ENCODE results near the gene TMEM150B. TPM values are rescaled to one million over a fixed set of nuclear protein-coding genes. Genes with fewer than 3 reads are reported as not detected.

The TMEM150B gene
- total and polyA plus RNA-seq, 9 of the 15 experiments (the other 6 are each of a cell fraction or from before 2014, with no cell fraction given), result 0.47 to 1.3 (median 0.74) TPM; not detected in 2

DNA sequence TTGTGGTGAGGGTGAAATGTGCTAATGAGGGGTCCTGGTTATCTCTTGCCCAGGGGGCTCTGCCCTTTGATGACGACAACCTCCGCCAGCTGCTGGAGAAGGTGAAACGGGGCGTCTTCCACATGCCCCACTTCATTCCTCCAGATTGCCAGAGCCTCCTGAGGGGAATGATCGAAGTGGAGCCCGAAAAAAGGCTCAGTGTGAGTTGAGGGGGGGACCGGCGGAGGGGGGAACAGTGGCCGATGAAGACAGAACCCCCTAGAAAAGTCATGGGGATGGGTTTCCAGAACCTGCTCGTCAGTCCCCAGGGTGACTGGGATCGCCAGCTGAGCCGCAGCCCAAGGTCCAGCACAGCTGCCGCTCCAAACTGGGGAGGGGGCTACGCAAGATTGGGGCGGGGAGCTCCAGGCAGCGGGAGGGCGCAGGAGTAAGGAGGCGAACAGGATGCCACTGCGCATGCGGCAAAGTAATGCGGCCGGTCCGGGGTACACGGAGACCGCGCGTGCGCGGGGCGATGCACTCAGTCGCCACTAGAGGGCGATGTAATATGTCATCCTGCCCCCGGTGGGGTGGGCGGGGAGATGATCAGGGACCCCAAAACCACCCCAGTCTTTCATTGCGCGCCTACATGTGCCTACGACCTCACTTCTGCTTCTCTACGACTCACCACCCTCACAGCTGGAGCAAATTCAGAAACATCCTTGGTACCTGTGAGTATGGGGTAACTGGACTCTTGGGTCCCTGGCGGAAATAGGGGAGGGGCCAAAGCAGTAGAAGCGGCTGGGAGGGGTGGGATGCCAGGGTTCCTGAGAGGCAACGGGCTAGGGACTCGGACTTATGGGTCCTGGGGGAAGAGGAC lies 23.5 kb downstream of the TMEM150B start (continued):
- TF ChIP-seq, protein P1, sequence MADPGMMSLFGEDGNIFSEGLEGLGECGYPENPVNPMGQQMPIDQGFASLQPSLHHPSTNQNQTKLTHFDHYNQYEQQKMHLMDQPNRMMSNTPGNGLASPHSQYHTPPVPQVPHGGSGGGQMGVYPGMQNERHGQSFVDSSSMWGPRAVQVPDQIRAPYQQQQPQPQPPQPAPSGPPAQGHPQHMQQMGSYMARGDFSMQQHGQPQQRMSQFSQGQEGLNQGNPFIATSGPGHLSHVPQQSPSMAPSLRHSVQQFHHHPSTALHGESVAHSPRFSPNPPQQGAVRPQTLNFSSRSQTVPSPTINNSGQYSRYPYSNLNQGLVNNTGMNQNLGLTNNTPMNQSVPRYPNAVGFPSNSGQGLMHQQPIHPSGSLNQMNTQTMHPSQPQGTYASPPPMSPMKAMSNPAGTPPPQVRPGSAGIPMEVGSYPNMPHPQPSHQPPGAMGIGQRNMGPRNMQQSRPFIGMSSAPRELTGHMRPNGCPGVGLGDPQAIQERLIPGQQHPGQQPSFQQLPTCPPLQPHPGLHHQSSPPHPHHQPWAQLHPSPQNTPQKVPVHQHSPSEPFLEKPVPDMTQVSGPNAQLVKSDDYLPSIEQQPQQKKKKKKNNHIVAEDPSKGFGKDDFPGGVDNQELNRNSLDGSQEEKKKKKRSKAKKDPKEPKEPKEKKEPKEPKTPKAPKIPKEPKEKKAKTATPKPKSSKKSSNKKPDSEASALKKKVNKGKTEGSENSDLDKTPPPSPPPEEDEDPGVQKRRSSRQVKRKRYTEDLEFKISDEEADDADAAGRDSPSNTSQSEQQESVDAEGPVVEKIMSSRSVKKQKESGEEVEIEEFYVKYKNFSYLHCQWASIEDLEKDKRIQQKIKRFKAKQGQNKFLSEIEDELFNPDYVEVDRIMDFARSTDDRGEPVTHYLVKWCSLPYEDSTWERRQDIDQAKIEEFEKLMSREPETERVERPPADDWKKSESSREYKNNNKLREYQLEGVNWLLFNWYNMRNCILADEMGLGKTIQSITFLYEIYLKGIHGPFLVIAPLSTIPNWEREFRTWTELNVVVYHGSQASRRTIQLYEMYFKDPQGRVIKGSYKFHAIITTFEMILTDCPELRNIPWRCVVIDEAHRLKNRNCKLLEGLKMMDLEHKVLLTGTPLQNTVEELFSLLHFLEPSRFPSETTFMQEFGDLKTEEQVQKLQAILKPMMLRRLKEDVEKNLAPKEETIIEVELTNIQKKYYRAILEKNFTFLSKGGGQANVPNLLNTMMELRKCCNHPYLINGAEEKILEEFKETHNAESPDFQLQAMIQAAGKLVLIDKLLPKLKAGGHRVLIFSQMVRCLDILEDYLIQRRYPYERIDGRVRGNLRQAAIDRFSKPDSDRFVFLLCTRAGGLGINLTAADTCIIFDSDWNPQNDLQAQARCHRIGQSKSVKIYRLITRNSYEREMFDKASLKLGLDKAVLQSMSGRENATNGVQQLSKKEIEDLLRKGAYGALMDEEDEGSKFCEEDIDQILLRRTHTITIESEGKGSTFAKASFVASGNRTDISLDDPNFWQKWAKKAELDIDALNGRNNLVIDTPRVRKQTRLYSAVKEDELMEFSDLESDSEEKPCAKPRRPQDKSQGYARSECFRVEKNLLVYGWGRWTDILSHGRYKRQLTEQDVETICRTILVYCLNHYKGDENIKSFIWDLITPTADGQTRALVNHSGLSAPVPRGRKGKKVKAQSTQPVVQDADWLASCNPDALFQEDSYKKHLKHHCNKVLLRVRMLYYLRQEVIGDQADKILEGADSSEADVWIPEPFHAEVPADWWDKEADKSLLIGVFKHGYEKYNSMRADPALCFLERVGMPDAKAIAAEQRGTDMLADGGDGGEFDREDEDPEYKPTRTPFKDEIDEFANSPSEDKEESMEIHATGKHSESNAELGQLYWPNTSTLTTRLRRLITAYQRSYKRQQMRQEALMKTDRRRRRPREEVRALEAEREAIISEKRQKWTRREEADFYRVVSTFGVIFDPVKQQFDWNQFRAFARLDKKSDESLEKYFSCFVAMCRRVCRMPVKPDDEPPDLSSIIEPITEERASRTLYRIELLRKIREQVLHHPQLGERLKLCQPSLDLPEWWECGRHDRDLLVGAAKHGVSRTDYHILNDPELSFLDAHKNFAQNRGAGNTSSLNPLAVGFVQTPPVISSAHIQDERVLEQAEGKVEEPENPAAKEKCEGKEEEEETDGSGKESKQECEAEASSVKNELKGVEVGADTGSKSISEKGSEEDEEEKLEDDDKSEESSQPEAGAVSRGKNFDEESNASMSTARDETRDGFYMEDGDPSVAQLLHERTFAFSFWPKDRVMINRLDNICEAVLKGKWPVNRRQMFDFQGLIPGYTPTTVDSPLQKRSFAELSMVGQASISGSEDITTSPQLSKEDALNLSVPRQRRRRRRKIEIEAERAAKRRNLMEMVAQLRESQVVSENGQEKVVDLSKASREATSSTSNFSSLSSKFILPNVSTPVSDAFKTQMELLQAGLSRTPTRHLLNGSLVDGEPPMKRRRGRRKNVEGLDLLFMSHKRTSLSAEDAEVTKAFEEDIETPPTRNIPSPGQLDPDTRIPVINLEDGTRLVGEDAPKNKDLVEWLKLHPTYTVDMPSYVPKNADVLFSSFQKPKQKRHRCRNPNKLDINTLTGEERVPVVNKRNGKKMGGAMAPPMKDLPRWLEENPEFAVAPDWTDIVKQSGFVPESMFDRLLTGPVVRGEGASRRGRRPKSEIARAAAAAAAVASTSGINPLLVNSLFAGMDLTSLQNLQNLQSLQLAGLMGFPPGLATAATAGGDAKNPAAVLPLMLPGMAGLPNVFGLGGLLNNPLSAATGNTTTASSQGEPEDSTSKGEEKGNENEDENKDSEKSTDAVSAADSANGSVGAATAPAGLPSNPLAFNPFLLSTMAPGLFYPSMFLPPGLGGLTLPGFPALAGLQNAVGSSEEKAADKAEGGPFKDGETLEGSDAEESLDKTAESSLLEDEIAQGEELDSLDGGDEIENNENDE (IDR thresholded peaks at IDR 0.05; ENCODE audit: low read depth, low read length), result no peak
- TF ChIP-seq SRSF3 (IDR thresholded peaks at IDR 0.05; ENCODE audit: insufficient read depth, low read length) (no peak), EWSR1 (IDR thresholded peaks at IDR 0.05; ENCODE audit: borderline replicate concordance, low read depth, partially characterized antibody) (no peak), HCFC1 (IDR thresholded peaks at IDR 0.05; ENCODE audit: low read depth, low read length) (peak; percentile 49; the same call in 1 of the 2 replicates), ELF4 (CRISPR knock-in tag; IDR thresholded peaks at IDR 0.05) (no peak), ZNF253 (CRISPR knock-in tag; conservative IDR thresholded peaks at IDR 0.05) (no peak), HDAC1 (IDR thresholded peaks at IDR 0.05) (0 out of 4 replicates have a peak, but pooled peaks of 1 of the 2 experiments have one; percentile 46), HDAC3 (IDR thresholded peaks at IDR 0.05; ENCODE audit: borderline replicate concordance, partially characterized antibody) (no peak), PRMT5 (CRISPR knock-in tag; IDR thresholded peaks at IDR 0.05) (no peak)
- TF ChIP-seq, protein P2, sequence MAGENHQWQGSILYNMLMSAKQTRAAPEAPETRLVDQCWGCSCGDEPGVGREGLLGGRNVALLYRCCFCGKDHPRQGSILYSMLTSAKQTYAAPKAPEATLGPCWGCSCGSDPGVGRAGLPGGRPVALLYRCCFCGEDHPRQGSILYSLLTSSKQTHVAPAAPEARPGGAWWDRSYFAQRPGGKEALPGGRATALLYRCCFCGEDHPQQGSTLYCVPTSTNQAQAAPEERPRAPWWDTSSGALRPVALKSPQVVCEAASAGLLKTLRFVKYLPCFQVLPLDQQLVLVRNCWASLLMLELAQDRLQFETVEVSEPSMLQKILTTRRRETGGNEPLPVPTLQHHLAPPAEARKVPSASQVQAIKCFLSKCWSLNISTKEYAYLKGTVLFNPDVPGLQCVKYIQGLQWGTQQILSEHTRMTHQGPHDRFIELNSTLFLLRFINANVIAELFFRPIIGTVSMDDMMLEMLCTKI (IDR thresholded peaks at IDR 0.05; ENCODE audit: partially characterized antibody), result no peak
- TF ChIP-seq, protein P3, sequence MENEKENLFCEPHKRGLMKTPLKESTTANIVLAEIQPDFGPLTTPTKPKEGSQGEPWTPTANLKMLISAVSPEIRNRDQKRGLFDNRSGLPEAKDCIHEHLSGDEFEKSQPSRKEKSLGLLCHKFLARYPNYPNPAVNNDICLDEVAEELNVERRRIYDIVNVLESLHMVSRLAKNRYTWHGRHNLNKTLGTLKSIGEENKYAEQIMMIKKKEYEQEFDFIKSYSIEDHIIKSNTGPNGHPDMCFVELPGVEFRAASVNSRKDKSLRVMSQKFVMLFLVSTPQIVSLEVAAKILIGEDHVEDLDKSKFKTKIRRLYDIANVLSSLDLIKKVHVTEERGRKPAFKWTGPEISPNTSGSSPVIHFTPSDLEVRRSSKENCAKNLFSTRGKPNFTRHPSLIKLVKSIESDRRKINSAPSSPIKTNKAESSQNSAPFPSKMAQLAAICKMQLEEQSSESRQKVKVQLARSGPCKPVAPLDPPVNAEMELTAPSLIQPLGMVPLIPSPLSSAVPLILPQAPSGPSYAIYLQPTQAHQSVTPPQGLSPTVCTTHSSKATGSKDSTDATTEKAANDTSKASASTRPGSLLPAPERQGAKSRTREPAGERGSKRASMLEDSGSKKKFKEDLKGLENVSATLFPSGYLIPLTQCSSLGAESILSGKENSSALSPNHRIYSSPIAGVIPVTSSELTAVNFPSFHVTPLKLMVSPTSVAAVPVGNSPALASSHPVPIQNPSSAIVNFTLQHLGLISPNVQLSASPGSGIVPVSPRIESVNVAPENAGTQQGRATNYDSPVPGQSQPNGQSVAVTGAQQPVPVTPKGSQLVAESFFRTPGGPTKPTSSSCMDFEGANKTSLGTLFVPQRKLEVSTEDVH (IDR thresholded peaks at IDR 0.05; ENCODE audit: low read depth, partially characterized antibody), result peak; percentile 28

Measured in K562 (cell line).